HG03520 (cell line): ENCODE data around the gene AKAP13.
A peak's percentile ranks its signal among the peaks of the same experiment; 100 is the strongest.
"Not testable (repeated sequence)": the region's sequence is repeated elsewhere in the genome, so short reads cannot be mapped to it uniquely, and the experiment has no call there.

ENCODE experiments used
- ATAC-seq: cut with Tn5 transposase; IDR thresholded peaks from one replicate; pipeline ENCODE4 v1.9.1; 2021; ENCODE audit warnings: mild to moderate bottlenecking, moderate library complexity; ENCODE audit not compliant: unreplicated experiment

Gene AKAP13

DNA sequence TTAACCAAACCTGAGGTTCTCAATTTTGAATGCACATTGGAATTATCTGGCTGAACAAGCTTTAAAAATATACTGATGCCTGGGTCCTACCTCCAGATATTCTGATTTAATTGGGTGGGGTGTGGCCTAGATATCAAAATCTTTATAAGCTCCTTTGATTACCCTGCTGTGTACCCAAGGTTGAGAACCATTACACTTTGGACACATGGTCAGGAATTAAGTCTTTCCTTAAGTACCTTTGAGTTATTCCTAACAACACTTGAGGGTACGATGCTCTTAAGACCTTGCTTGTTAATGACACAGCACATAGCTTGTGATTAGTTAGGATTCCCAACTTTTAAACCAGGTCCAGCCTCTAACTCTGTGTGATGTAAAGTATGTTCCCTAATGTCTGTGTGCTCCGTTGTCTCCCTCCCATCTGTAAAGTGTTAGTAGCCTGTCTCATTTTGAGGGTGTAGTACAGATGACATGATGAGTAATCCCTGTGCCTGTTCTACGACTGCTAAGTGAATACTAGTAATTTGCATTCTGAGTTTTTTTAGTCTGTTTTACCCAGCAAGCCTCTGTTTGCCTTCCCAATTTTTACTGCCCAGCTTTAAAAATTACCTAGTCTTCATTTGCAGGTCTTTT is 259.5 kb downstream of the AKAP13 start:
- no peak for ATAC-seq

- ATAC-seq = no peak
These were observed 261.8 kb downstream of the AKAP13 start for GRCh38 chr15:85642065-85642692.

DNA sequence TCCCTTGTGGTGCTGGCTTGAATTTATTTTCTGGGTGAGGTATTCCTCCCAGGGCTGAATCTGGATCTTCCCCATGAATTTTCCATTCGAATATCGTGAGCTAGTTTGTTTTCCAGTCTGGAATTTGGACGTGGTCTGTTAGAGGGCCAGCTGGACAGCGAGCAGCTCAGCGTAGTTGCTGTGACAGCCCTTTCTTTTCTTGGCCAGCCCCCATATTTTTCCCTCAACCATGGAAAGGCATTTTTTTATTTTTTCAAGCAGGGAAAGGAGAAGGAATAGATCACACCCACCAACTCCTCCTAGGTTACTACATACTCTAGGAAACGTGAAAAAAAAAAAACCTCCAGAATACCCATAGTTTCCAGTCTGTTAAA is 262.3 kb downstream of the AKAP13 start:
- no peak for ATAC-seq

DNA sequence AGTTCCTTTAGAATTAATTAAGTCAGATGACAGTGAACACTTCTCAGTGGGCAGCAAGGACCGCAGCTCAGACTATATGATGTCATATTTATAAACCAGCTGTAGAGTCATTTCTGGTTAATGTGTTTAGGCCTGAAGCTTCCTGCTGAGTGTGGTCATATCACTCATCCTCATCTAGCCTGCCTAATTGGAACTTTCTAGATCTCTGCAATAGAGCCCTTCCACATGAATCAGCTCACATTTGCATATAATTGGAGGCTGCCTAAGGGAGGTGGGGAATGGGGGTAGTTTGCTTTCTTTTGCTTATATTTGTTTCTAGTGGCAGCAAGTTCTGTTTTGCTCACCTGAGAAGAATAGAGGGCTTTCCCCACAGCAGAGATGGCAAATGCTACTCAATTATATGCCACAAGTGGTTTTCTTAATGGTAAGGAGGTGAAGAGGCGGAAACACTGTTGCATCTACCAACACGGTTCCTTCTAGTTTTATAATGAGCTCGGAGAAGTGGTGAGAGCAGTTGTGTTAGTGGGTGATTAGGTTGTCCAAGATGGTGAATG is 266.2 kb downstream of the AKAP13 start:
- ATAC-seq = peak; percentile 86

GRCh38 chr15:85649372-85649771 is 269.0 kb downstream of the AKAP13 start:
- no peak for ATAC-seq

DNA sequence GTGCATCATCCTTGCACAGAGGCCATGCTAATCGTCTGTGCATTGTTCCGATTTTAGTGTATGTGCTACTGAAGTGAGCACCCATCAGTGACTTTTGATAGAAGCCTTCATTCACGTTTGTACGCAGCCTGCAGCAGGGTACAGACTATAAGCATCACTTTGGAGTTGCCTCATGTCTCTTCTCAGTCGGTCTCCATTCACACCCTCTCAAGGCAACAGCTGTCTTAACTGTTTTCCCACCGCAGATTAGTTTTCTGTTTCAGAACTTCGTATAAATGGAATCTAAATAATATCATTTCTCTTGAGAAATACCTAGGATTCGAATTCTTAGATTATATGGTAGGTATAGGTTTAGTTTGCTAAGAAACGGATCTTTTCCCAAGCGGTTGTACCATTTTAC is 271.1 kb downstream of the AKAP13 start:
- ATAC-seq = no peak

DNA sequence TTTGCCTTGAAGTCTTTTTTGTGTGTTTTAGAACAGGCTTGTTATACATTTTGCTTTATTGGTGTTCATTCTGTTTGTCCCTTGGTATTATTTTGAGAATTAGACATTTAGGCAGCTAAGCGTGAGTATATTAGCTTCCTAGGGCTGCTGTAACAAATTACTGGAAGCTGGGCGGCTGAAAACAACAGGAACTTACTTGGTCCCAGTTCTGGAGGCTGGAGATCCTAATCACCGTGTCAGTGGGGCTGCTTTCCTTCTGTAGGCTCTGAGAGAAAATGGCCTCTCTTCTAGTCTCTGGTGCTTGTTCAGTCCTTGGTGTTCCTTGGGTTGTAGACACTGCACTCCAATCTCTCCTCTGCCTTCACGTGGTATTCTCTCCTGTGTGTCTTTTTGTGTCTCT is 272.1 kb downstream of the AKAP13 start:
- no peak for ATAC-seq

DNA sequence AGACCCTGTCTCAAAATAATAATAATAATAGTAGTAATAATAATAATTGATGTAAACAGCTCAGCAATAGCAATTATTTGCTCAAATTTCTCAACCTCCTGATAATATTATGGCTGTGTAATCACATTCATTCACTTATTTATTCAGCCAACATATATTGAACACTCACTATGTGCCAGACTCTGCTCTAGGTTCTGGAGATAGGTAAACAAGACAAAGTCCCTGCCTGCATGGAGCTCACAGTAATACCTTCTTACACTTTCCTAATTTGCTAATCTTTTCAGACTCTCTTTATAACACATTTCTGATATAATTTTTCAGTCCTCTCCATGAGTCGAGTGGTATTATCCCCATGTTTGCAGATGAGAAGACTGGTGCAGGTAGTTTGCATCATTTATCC is 276.7 kb downstream of the AKAP13 start:
- ATAC-seq = no peak

GRCh38 chr15:85658816-85659215 is 278.4 kb downstream of the AKAP13 start:
- ATAC-seq = no peak

DNA sequence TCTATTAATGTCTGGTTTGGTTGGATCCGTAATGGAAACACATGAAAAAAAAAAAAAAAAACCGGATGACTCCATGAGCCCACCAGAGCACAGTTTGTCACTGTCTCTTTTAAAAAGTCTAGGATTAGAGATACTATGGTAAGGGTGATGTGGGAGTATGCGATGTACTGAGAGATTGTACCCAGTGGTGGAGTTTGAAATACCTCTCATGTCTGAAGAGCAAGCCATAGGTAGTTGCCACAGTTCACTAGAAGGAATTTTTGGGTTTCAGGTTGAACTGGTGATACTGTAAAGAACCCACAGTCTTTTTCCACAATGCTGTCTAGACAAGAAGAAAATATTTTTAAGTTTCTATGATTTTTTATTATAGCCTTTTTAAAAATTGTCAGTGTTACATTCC is 281.5 kb downstream of the AKAP13 start:
- ATAC-seq = no peak

- not testable (repeated sequence) for ATAC-seq
These were observed 285.3 kb downstream of the AKAP13 start for GRCh38 chr15:85665677-85666076.

DNA sequence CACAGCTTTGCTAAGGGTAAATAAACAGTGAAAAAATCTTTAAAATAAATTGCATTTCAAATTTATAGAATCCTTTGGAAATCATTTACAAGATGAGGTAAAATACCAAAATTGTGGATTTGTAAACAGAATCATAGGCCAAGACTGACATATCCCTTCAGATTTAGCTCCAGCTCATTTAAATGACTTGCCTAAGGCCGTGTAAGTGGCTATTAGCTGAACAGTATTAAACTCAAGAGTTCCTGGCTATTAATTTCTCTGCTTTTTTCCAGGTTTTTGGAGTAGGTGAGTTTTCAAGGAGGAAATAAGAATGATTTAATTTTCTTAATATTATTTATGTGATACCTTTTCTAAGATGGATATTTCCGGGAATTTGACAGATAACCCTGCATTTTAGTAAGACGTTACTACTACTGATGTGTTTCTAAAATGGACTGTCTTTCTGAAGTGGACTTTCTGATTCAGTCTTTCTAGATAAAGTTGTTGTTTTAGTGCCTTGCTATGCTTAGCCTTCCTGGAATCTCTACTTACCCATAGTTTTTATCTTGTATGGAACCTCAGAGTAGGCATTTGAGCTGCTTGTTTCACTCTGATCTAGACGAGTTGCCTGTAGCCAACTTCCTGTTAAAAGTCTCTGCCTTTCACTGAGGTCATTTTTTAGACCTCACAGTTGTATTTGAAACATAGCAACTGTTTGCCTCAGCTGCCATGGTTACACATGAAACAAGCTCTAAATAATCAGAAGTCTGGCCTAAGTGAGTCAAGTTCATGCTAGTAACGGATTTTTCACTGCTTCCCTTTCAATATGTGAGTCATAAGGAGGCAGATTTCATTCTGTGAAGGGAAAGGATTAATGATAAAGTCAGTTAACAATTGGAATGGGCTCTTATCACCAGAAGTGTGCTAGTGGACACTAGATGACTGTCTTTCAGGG is 287.4 kb downstream of the AKAP13 start:
- ATAC-seq = peak; percentile 94

DNA sequence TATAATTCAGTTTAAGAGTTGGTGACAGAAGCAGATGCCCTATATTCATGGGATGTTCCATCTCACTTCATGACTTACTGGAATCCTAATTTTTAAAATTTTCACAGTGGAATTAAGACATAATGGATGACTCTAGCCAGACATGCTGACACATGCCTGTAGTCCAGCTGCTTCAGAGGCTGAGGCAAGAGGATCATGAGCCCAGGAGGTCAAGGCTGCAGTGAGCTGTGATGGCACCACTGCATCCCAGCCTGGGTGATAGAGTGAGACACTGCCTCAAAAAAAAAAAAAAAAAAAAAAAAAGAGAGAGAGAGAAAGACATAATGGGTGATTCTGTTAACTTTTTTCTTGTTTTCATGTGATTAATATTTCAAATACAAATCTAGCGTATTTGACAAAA is 290.8 kb downstream of the AKAP13 start:
- no peak for ATAC-seq

DNA sequence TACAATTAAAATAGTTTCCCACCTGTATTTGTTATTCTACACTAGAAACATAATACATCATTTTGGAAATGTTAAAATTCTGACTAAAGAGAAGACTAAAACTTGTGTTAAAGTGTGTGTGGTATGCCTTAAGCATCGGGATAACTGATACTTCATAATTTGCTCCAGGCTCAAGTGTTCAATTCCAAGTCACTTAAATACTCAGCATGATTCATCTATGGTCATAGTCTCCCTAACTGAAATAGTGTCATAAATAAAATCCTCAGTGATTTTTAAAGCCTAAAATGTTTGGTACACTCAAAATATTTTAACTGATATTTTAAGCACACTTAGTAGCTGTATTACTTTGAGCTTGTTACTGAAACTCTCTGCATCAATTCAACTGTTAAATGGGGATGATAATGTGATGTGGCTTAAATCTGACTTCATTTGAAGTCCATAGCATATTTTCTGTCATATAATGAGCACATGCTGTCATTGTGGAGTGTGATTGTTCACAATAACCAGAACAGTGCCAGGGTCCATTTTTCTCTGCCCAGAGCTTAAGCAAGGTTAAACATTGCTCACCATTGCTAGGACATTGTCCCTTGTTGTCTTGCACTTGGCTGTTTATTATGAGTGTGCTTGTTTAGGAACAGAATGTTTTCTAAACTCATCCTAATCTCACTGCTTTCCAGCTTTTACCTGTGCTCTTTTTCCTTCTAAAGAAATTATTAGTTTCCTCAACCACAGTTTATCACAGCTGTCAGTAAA is 292.1 kb downstream of the AKAP13 start:
- ATAC-seq = no peak

GRCh38 chr15:85673326-85673725 is 292.9 kb downstream of the AKAP13 start:
- ATAC-seq = no peak

DNA sequence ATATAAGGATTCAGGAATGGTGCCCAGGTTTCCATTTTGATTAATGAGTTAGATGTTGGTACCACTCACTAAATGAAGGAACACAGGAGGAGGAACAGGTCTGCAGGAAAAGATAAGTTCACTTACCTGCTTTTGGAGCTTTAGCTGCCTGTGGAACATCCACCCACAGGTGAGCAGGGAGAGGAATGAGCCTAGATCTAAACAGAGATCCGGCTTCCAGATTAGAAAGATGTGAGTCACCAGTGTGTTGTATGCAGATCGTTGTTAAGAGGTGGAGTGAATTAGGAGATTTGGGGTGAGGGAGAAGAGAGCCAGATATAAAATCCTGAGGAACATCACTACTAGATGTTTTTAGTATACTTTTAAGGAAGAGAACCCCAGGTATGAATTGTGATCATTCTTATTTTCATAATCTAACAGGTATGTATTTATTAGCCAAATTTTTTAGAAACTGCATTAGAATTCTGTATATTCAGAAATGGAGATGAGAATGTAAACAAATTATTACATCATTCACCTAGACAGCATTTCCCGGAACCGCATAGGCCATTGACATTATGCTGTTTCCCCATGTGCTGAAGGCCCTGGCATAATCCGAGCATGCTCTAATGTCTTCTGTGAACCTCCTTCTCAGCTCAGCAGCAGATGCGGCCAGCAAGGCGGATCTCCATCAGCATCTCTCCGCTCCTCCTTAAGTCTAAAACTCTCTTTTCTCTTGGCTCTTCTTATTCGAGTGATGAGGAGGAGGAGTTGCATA is 296.1 kb downstream of the AKAP13 start:
- no peak for ATAC-seq

DNA sequence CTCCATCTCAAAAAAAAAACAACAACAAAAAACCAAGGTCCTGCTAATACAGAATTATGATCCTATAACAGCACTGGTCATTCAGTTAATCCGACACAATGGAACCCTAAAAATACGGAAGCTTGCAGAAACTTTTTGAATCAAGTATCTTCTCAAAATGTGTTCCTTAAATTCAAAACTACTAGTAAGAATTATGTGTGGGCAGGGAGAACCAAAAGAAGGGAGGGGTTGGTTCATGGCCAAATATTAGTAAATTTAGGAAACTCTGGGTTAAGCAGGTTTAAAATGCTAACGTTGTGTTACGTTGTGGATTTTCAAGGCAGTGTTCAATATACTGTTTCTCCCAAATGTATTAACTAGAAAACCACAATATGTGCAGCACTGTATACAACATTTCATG is 298.8 kb downstream of the AKAP13 start:
- no peak for ATAC-seq

GRCh38 chr15:85681386-85681785 is 301.0 kb downstream of the AKAP13 start:
- no peak for ATAC-seq

- no peak for ATAC-seq
These were observed 303.8 kb downstream of the AKAP13 start for GRCh38 chr15:85684174-85684710.

DNA sequence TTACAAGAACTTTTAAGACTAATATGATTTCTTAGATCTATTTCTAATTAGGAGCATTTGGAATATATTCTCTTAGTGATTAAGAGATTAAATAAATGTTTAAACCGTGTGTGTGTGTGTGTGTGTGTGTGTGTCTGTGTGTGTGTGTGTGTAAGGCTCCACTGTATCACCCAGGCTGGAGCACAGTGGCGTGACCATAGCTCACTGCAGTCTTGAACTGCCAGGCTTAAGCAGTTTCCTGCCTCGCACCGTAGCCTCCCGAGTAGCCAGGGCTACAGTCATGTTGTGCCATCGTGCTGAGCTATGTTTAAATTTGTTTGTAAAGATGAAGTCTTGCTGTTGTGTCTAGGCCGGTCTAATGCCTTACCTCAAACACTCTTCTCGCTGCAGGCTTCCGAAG is 305.0 kb downstream of the AKAP13 start:
- no peak for ATAC-seq
